Esophagus muscularis mucosa (tissue), 4 donors: ENCODE results near the gene HSF4.

Source experiments
- EP300 ChIP-seq: sonication (generic); formaldehyde crosslinking; IDR thresholded peaks from one replicate; pipeline ENCODE4 v1.6.1; 2017; ENCODE audit warnings: antibody characterized with exemption
- POLR2A ChIP-seq: fragments of 450-650 bp; IDR thresholded peaks from one replicate; pipeline ENCODE4 v1.6.1; 2017; ENCODE audit warnings: antibody characterized with exemption, moderate library complexity, mild to moderate bottlenecking, low read depth
- POLR2AphosphoS5 ChIP-seq, 2 donors: sonication (generic); formaldehyde crosslinking; IDR thresholded peaks; one replicate each; pipeline ENCODE4 v1.6.1; 2017; ENCODE audit warnings: antibody characterized with exemption in 2 of 2
- TF ChIP-seq, protein P1 (sequence below), 3 experiments: fragments of 200-600 bp in 2 of 3; fragments of 450-650 bp in 1 of 3; sonication (generic) in 2 of 3; IDR thresholded peaks; one replicate each; pipeline ENCODE4 v1.5.1; 2017 to 2019; ENCODE audit warnings: antibody characterized with exemption in 3 of 3, mild to moderate bottlenecking in 2 of 3, moderate library complexity in 1 of 3

DNA sequence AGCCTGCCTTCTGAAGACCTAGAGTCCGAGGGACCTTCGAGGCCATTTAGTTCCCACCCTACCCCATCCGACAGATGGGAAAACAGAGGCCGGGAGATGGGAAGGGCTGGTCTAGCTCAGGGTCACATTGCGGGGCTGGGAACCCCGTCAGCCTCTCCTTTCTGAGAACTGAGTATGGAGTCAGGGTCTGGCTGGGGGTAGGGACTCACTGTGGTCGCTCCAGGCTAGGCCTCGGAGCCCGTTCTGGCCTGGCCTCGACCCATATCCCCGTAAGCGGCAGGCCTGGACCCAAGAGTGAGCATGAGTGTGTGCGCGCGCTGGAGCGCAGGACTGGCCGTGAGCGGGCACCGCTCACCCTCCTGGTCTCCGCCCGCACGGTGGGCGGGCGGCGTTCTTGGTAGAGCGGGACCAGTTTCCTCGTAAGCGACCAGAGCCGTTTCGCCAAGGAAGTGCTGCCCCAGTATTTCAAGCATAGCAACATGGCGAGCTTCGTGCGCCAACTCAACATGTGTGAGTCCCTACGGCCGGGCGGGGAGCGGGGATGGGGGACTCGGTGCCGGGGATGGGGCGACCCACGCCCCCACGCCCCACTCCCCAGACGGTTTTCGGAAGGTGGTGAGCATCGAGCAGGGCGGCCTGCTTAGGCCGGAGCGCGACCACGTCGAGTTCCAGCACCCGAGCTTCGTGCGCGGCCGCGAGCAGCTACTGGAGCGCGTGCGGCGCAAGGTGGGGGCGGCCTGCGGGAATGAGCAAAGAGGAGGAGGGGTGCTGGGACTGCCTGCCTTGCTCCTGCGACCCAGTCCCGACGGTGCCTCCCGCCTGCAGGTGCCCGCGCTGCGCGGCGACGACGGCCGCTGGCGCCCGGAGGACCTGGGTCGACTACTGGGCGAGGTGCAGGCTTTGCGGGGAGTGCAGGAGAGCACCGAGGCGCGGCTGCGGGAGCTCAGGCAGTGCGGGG, 855 bp downstream of the HSF4 start:
- TF ChIP-seq, protein P1, sequence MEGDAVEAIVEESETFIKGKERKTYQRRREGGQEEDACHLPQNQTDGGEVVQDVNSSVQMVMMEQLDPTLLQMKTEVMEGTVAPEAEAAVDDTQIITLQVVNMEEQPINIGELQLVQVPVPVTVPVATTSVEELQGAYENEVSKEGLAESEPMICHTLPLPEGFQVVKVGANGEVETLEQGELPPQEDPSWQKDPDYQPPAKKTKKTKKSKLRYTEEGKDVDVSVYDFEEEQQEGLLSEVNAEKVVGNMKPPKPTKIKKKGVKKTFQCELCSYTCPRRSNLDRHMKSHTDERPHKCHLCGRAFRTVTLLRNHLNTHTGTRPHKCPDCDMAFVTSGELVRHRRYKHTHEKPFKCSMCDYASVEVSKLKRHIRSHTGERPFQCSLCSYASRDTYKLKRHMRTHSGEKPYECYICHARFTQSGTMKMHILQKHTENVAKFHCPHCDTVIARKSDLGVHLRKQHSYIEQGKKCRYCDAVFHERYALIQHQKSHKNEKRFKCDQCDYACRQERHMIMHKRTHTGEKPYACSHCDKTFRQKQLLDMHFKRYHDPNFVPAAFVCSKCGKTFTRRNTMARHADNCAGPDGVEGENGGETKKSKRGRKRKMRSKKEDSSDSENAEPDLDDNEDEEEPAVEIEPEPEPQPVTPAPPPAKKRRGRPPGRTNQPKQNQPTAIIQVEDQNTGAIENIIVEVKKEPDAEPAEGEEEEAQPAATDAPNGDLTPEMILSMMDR (IDR thresholded peaks at IDR 0.05): no peak
- TF ChIP-seq EP300: no peak
- no peak for TF ChIP-seq POLR2A
- no peak for TF ChIP-seq POLR2AphosphoS5 (IDR thresholded peaks at IDR 0.05)
